H1 (cell line): ENCODE results near the gene STIM2. TPM values are rescaled to one million over a fixed set of nuclear protein-coding genes. Genes with fewer than 3 reads are reported as not detected.

Experiments used
- CBX5 ChIP-seq: fragments of 300-800, 300-1000 bp; sonication (generic); IDR thresholded peaks from 2 replicates; pipeline ENCODE4 v1.7.1; 2016; ENCODE audit warnings: antibody characterized with exemption, low read length, low read depth
- FOSL1 ChIP-seq: IDR thresholded peaks from 2 replicates; pipeline ENCODE4 v1.6.1; 2011; ENCODE audit warnings: mild to moderate bottlenecking, low read depth, low read length, moderate library complexity; ENCODE audit not compliant: insufficient read depth
- SIRT6 ChIP-seq: IDR thresholded peaks from one replicate; pipeline ENCODE4 v1.7.1; 2012; ENCODE audit warnings: low read length, inconsistent platforms
- polyA plus RNA-seq, 7 experiments: library from polyadenylated mRNA; depleted of rRNA in 3 of 7; stranded (reverse) in 5 of 7; unstranded in 2 of 7; fragments of >200 nt in 5 of 7; fragments of 200-250 nt in 2 of 7; gene quantifications; 1 replicate in 5 of 7; 2 replicates in 1 of 7; 4 replicates in 1 of 7; pipeline versions ENCODE4 v1.2.1 to v1.2.3, GENCODE V29; 2011 to 2013; ENCODE audit warnings: missing spikeins in 2 of 7, mixed read lengths in 2 of 7
- total RNA-seq: library from RNA; stranded (reverse); fragmentation: NEBNext Ultra II Directional; extraction: Animal tissue kit (Norgen Biotek cat#: 25700); gene quantifications from 2 replicates; pipeline ENCODE4 v1.2.1, GENCODE V29; 2021

The STIM2 gene
- total and polyA plus RNA-seq, 2 of the 8 experiments (the other 6 are each of a cell fraction or from before 2014, with no cell fraction given): 22.9 to 23.0 TPM

- no peak for TF ChIP-seq SIRT6
- no peak for TF ChIP-seq FOSL1
- TF ChIP-seq CBX5: no peak
- TF ChIP-seq, all 59 proteins: peak for 0
Observed at GRCh38 chr4:26899991-26900390, 39.4 kb downstream of the STIM2 start (continued).
